Measurements from ENCODE around the gene KIAA1143. TPM values are rescaled to one million over a fixed set of nuclear protein-coding genes. Genes with fewer than 3 reads are reported as not detected.

Gene KIAA1143
- total and polyA plus RNA-seq, 2 experiments from 2014 or later = 49.2 to 63.9 TPM

- H3K4me3 Mint-ChIP-seq = no peak overlapping the region
- Histone ChIP-seq H3K36me3 (ENCODE audit: insufficient read depth) (peaks cover 41% of the 10 kb centered on the region), H3K9me2 (ENCODE audit: insufficient read depth) (no peaks in the 10 kb centered on the region), H3K4me3 (no peak overlapping the region), H3K27ac (ENCODE audit: low read depth) (no peak overlapping the region), H2AFZ (no peak overlapping the region), H3K79me2 (replicated peaks; ENCODE audit: insufficient read depth) (no peaks in the 10 kb centered on the region), H3K4me2 (no peak overlapping the region), H4K20me1 (replicated peaks; ENCODE audit: insufficient read depth) (peaks cover 4% of the 10 kb centered on the region; the same call in 1 of the 2 replicates), H3K4me1 (ENCODE audit: insufficient read depth) (no peaks in the 10 kb centered on the region), H3K27me3 (ENCODE audit: insufficient read depth) (no peaks in the 10 kb centered on the region), H3F3A (replicated peaks; ENCODE audit: low read depth) (no peaks in the 10 kb centered on the region)
- no peak overlapping the region for H3K27ac Mint-ChIP-seq
- ATAC-seq (no peak), DNase-seq (ENCODE audit: low spot score) (peak; percentile 12)
- no peaks in the 10 kb centered on the region for H3K9me3 Mint-ChIP-seq
- H3K4me1 Mint-ChIP-seq = no peaks in the 10 kb centered on the region
- H3K36me3 Mint-ChIP-seq (ENCODE audit: low read depth) = peaks cover 41% of the 10 kb centered on the region
- no peaks in the 10 kb centered on the region for H3K27me3 Mint-ChIP-seq (ENCODE audit: insufficient read depth, low read depth, poor library complexity)
- peak; percentile 18 to 28; a peak in 3 of 4 replicates for TF ChIP-seq CTCF (conservative IDR thresholded peaks at IDR 0.05; ENCODE audit: low read depth in 2 of 2)
- no peak for TF ChIP-seq STAT1 (IDR thresholded peaks at IDR 0.05; ENCODE audit: unreplicated experiment)
These were observed 44.5 kb upstream of the KIAA1143 start for GRCh38 chr3:44805960-44806359.

GRCh38 chr3:44803298-44803697, 41.9 kb upstream of the KIAA1143 start:
- no peak for TF ChIP-seq ZNF114 (CRISPR knock-in tag; IDR thresholded peaks at IDR 0.05)
- H3K4me1 Mint-ChIP-seq = no peaks in the 10 kb centered on the region

GRCh38 chr3:44802011-44802410, 40.6 kb upstream of the KIAA1143 start:
- Mint-ChIP-seq H3K9me3 (no peaks in the 10 kb centered on the region), H3K36me3 (ENCODE audit: low read depth) (peaks cover 45% of the 10 kb centered on the region), H3K4me1 (no peaks in the 10 kb centered on the region), H3K4me3 (no peak overlapping the region), H3K27me3 (ENCODE audit: insufficient read depth, low read depth, poor library complexity) (no peaks in the 10 kb centered on the region), H3K27ac (no peak overlapping the region)
- no peaks in the 10 kb centered on the region for H3K4me1 ChIP-seq (ENCODE audit: insufficient read depth)
- no peak for ATAC-seq
- no peak overlapping the region for H3K27ac ChIP-seq (ENCODE audit: low read depth)
- H3K36me3 ChIP-seq (ENCODE audit: insufficient read depth) = peaks cover 52% of the 10 kb centered on the region
- peaks cover 4% of the 10 kb centered on the region; the same call in 1 of the 2 replicates for H4K20me1 ChIP-seq (replicated peaks; ENCODE audit: insufficient read depth)
- no peaks in the 10 kb centered on the region for H3F3A ChIP-seq (replicated peaks; ENCODE audit: low read depth)
- no peak for DNase-seq (ENCODE audit: low spot score)
- H3K9me2 ChIP-seq (ENCODE audit: insufficient read depth) = no peaks in the 10 kb centered on the region
- no peaks in the 10 kb centered on the region for H3K27me3 ChIP-seq (ENCODE audit: insufficient read depth)
- no peak overlapping the region for H3K4me2 ChIP-seq
- no peak overlapping the region for H3K4me3 ChIP-seq
- H3K79me2 ChIP-seq (replicated peaks; ENCODE audit: insufficient read depth) = no peaks in the 10 kb centered on the region
- no peak overlapping the region for H2AFZ ChIP-seq
- no peak for TF ChIP-seq ZNF462 (CRISPR knock-in tag; IDR thresholded peaks at IDR 0.05)
- TF ChIP-seq ZNF331 (CRISPR knock-in tag; IDR thresholded peaks at IDR 0.05; ENCODE audit: low read depth) = no peak

More at GRCh38 chr3:44803298-44803697, 41.9 kb upstream of the KIAA1143 start:
- Histone ChIP-seq H3K27ac (ENCODE audit: low read depth) (no peak overlapping the region), H3K4me2 (no peak overlapping the region), H3K79me2 (replicated peaks; ENCODE audit: insufficient read depth) (no peaks in the 10 kb centered on the region), H3K4me3 (no peak overlapping the region), H3K27me3 (ENCODE audit: insufficient read depth) (no peaks in the 10 kb centered on the region), H3K36me3 (ENCODE audit: insufficient read depth) (peaks cover 57% of the 10 kb centered on the region), H2AFZ (no peak overlapping the region), H3K9me2 (ENCODE audit: insufficient read depth) (no peaks in the 10 kb centered on the region), H4K20me1 (replicated peaks; ENCODE audit: insufficient read depth) (peaks cover 4% of the 10 kb centered on the region; the same call in 1 of the 2 replicates), H3K4me1 (ENCODE audit: insufficient read depth) (no peaks in the 10 kb centered on the region), H3F3A (replicated peaks; ENCODE audit: low read depth) (no peaks in the 10 kb centered on the region)
- Mint-ChIP-seq H3K27ac (no peak overlapping the region), H3K4me3 (no peak overlapping the region), H3K27me3 (ENCODE audit: insufficient read depth, low read depth, poor library complexity) (no peaks in the 10 kb centered on the region), H3K9me3 (no peaks in the 10 kb centered on the region), H3K36me3 (ENCODE audit: low read depth) (peaks cover 46% of the 10 kb centered on the region)
- ATAC-seq (no peak), DNase-seq (ENCODE audit: low spot score) (no peak)
